Tibial nerve (tissue), 4 donors: Measurements from ENCODE around the gene NRG4. TPM values are rescaled to one million over a fixed set of nuclear protein-coding genes. Genes with fewer than 3 reads are reported as not detected.

Experiments
- DNase-seq, 2 donors: peaks; one replicate each; pipeline ENCODE4 v3.0.0-alpha.2; 2019; ENCODE audit warnings: low spot score in 2 of 2
- H3K27ac ChIP-seq, 4 donors: fragments of 200-600 bp; sonication (generic) in 3 of 4; one replicate each; pipeline ENCODE4 v1.5.1; 2017 to 2019; ENCODE audit warnings: mild to moderate bottlenecking in 1 of 4
- H3K27me3 ChIP-seq, 2 donors: fragments of 200-600 bp; sonication (generic) in 1 of 2; one replicate each; pipeline versions ENCODE4 v1.5.1 to v1.6.0; 2017 to 2019
- H3K36me3 ChIP-seq, 3 donors: fragments of 200-600 bp; sonication (generic); one replicate each; pipeline ENCODE4 v1.5.1; 2018 to 2019
- H3K4me1 ChIP-seq, 4 donors: fragments of 200-600 bp; sonication (generic) in 3 of 4; one replicate each; pipeline ENCODE4 v1.5.1; 2017 to 2019
- H3K4me3 ChIP-seq, 4 donors: fragments of 200-600 bp; sonication (generic) in 3 of 4; one replicate each; pipeline ENCODE4 v1.5.1; 2017 to 2019; ENCODE audit warnings: mild to moderate bottlenecking in 1 of 4, moderate library complexity in 1 of 4
- H3K9me3 ChIP-seq, 4 donors: fragments of 200-600 bp; sonication (generic) in 3 of 4; one replicate each; pipeline ENCODE4 v1.5.1; 2017 to 2019
- EP300 ChIP-seq, 2 donors: sonication (generic); formaldehyde crosslinking; IDR thresholded peaks; one replicate each; pipeline ENCODE4 v1.6.1; 2017; ENCODE audit warnings: antibody characterized with exemption in 2 of 2, mild to moderate bottlenecking in 1 of 2
- POLR2A ChIP-seq, 2 donors: fragments of 450-650 bp; IDR thresholded peaks; one replicate each; pipeline ENCODE4 v1.6.1; 2017; ENCODE audit warnings: antibody characterized with exemption in 2 of 2, mild to moderate bottlenecking in 2 of 2, moderate library complexity in 2 of 2
- WGBS, 2 donors: methylation state at CpG; one replicate each; pipeline ENCODE4 v1.1.5; 2018; 5-methylcytosine and 5-hydroxymethylcytosine counted together
- total RNA-seq, 4 donors: library from RNA; depleted of rRNA; stranded (reverse); fragments of >200 nt; gene quantifications; one replicate each; pipeline ENCODE4 v1.1.0, GENCODE V29; 2016
- TF ChIP-seq, protein P1 (sequence below), 5 experiments: fragments of 200-600 bp in 3 of 5; fragments of 450-650 bp in 2 of 5; sonication (generic) in 3 of 5; IDR thresholded peaks; one replicate each; pipeline ENCODE4 v1.5.1; 2016 to 2019; ENCODE audit warnings: antibody characterized with exemption in 5 of 5, mild to moderate bottlenecking in 3 of 5, moderate library complexity in 2 of 5

The NRG4 gene
- total RNA-seq, 4 donors from 2014 or later: 0.44 TPM; not detected in 3

GRCh38 chr15:75952525-75952924 is 59.7 kb downstream of the NRG4 start:
- H3K4me3 ChIP-seq: no peak overlapping the region
- H3K36me3 ChIP-seq: no peaks in the 10 kb centered on the region
- no peaks in the 10 kb centered on the region for H3K9me3 ChIP-seq
- H3K27ac ChIP-seq: no peak overlapping the region
- 86 to 87% methylated on average over 4 of the region's 4 CpGs for WGBS, 2 donors
- H3K27me3 ChIP-seq: no peaks in the 10 kb centered on the region
- TF ChIP-seq POLR2A (IDR thresholded peaks at IDR 0.05) (no peak), EP300 (IDR thresholded peaks at IDR 0.05) (no peak)
- TF ChIP-seq, protein P1, sequence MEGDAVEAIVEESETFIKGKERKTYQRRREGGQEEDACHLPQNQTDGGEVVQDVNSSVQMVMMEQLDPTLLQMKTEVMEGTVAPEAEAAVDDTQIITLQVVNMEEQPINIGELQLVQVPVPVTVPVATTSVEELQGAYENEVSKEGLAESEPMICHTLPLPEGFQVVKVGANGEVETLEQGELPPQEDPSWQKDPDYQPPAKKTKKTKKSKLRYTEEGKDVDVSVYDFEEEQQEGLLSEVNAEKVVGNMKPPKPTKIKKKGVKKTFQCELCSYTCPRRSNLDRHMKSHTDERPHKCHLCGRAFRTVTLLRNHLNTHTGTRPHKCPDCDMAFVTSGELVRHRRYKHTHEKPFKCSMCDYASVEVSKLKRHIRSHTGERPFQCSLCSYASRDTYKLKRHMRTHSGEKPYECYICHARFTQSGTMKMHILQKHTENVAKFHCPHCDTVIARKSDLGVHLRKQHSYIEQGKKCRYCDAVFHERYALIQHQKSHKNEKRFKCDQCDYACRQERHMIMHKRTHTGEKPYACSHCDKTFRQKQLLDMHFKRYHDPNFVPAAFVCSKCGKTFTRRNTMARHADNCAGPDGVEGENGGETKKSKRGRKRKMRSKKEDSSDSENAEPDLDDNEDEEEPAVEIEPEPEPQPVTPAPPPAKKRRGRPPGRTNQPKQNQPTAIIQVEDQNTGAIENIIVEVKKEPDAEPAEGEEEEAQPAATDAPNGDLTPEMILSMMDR (IDR thresholded peaks at IDR 0.05): no peak
- H3K4me1 ChIP-seq: no peaks in the 10 kb centered on the region
- no peak for DNase-seq

DNA sequence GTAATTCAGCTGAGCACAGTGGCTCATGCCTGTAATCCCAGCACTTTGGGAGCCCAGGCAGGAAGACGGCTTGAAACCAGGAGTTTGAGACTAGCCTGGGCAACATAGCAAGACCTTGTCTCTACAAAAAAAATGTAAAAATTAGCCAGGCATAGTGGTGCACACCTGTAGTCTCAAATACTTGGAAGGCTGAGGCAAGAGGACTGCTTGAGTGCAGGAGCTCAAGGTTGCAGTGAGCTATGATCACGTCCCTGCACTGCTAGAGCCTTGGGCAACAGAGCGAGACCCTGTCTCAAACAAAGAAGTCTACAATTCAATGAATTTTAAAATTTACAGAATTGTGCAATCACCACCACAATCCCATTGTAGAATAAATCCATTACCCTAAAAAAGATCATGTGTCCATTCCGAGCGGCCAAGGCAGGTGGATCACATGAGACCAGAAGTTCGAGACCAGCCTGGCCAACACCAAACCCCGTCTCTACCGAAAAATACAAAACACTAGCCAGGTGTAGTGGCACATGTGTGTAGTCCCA is 63.4 kb downstream of the NRG4 start:
- Histone ChIP-seq H3K4me3 (no peak overlapping the region), H3K27me3 (no peaks in the 10 kb centered on the region), H3K27ac (no peak overlapping the region), H3K4me1 (no peaks in the 10 kb centered on the region), H3K36me3 (no peaks in the 10 kb centered on the region), H3K9me3 (no peaks in the 10 kb centered on the region)
- no peak for DNase-seq
- 79 to 84% methylated on average over 8 of the region's 8 CpGs for WGBS, 2 donors
- TF ChIP-seq POLR2A (IDR thresholded peaks at IDR 0.05): no peak

DNA sequence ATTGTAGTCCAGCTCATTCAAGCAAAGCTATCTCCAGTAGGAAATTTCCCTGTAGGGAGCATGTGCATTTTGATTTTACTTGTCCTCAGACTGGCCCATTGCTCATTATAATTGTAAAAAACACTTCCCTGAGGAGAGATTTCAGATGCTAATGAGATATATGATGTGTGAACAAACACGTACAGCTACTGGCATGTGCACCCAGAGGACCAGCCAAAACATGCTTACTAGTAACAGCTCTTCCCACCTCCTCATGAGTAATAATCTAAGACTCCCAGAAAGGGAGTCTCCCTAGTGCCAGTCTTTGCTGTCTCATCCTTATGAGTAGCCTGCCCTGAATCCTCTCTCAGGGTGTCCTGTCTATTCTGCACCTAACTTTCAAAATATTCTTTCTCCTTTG is 65.1 kb downstream of the NRG4 start:
- TF ChIP-seq, protein P1 (IDR thresholded peaks at IDR 0.05): no peak
- TF ChIP-seq EP300 (IDR thresholded peaks at IDR 0.05) (no peak), POLR2A (IDR thresholded peaks at IDR 0.05) (no peak)
- Histone ChIP-seq H3K27ac (no peak overlapping the region), H3K36me3 (no peaks in the 10 kb centered on the region), H3K4me1 (no peaks in the 10 kb centered on the region), H3K4me3 (no peak overlapping the region), H3K27me3 (no peaks in the 10 kb centered on the region), H3K9me3 (no peaks in the 10 kb centered on the region)
- WGBS, 2 donors: 45 to 48% methylated on average over 1 of the region's 1 CpG
- no peak for DNase-seq

DNA sequence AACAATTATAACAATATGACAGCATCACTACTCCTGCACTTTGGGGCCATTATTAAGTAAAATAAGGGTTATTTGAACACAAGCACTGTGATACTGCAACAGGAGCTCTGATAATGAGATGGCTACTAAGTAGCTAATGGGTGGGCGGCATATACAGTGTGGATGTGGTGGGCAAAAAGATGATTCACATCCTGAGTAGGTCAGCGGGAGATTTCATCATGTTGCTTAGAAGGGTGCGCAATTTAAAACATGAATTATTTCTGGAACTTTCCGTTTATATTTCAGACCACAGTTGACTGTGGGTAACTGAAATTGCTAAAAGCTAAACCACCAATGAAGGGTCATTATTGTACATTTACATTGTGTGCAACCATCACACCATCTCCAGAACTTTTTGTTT is 66.3 kb downstream of the NRG4 start:
- 66 to 77% methylated on average over 4 of the region's 4 CpGs for WGBS, 2 donors
- Histone ChIP-seq H3K4me3 (no peak overlapping the region), H3K9me3 (no peaks in the 10 kb centered on the region), H3K4me1 (no peaks in the 10 kb centered on the region), H3K36me3 (no peaks in the 10 kb centered on the region), H3K27me3 (no peaks in the 10 kb centered on the region), H3K27ac (no peak overlapping the region)
- DNase-seq: no peak
- TF ChIP-seq POLR2A (IDR thresholded peaks at IDR 0.05) (no peak), EP300 (IDR thresholded peaks at IDR 0.05) (no peak)
- TF ChIP-seq, protein P1 (IDR thresholded peaks at IDR 0.05): no peak

DNA sequence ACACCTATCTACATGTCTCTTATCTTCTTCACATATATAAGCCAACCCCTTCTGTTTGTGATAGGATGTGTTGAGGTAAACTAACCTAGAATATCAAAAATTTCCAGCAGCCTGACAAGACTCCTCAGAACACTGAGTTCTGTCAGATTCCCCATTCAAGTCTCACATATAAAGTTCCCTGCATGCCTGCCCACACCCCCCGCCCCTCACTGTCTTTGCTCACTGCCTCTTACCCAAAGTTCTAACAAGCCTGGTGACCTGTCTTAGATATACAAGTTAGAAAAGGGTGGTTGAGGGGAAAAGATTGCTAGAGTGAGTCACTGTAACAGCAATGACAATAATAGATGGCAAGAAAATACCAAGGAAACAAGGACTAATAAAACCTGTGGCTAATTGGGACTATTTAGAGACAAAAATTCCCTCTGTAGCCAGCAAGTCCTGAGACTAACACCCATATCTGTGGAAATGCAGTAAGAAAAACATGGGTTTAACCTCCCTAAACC is 68.5 kb downstream of the NRG4 start:
- Histone ChIP-seq H3K4me3 (no peak overlapping the region), H3K9me3 (no peaks in the 10 kb centered on the region), H3K4me1 (no peaks in the 10 kb centered on the region), H3K27ac (no peak overlapping the region), H3K27me3 (no peaks in the 10 kb centered on the region), H3K36me3 (no peaks in the 10 kb centered on the region)
- WGBS, 2 donors: 43 to 65% methylated on average over 1 of the region's 1 CpG
- DNase-seq: no peak
- TF ChIP-seq EP300 (IDR thresholded peaks at IDR 0.05): no peak
- TF ChIP-seq, protein P1 (IDR thresholded peaks at IDR 0.05): no peak
- no peak for TF ChIP-seq POLR2A (IDR thresholded peaks at IDR 0.05)

GRCh38 chr15:75943246-75943645 is 69.0 kb downstream of the NRG4 start:
- DNase-seq: no peak
- 77 to 79% methylated on average over 5 of the region's 5 CpGs for WGBS, 2 donors
- Histone ChIP-seq H3K4me3 (no peak overlapping the region), H3K36me3 (no peaks in the 10 kb centered on the region), H3K9me3 (no peaks in the 10 kb centered on the region), H3K4me1 (no peaks in the 10 kb centered on the region), H3K27me3 (no peaks in the 10 kb centered on the region), H3K27ac (no peak overlapping the region)
- TF ChIP-seq, protein P1 (IDR thresholded peaks at IDR 0.05): no peak
- TF ChIP-seq EP300 (IDR thresholded peaks at IDR 0.05) (no peak), POLR2A (IDR thresholded peaks at IDR 0.05) (no peak)
